ENCODE measurements around the gene SOAT2. TPM values are rescaled to one million over a fixed set of nuclear protein-coding genes. Genes with fewer than 3 reads are reported as not detected.

Gene SOAT2
- total RNA-seq, 1 experiment from 2014 or later = not detected

DNA sequence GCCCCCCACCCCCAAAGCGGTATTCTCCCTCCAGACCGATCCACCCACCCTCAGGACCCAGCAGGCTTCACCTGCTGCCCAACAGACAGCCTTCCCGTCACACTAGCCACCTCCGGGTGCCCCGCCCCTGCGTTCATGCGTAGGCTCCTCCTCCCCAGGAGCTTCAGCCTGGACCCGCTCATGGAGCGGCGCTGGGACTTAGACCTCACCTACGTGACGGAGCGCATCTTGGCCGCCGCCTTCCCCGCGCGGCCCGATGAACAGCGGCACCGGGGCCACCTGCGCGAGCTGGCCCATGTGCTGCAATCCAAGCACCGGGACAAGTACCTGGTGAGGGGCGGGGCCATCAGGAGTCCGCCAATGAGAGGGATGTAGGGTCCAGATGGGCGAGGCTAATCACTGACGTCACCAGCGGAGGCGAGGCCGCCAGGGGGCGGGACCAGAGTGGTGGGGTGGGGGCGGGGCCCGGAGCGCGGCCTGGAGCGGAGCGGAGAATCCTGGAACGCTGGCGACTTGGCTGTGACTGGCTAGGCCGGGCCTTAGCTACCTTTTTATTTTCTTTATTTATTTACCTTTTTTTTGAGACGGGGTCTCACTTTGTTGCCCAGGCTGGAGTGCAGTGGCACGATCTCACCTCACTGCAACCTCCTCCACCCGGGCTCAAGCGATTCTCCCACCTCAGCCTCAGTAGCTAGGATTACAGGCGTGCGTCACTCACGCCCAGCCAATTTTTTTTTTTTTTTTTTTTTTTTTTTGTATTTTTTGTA is 49.0 kb upstream of the SOAT2 start:
- Mint-ChIP-seq H3K27ac (peak overlapping the region; percentile 94 to 98 (median 97); a peak in 6 of 7 replicates), H3K27me3 (ENCODE audit: low read depth) (peaks cover 34% of the 10 kb centered on the region), H3K36me3 (ENCODE audit: insufficient read depth in 1 of 3, low read depth in 3 of 3) (peaks cover 6 to 8% (median 7%) of the 10 kb centered on the region in 3 experiments; a peak in 5 of 7 replicates), H3K4me3 (peak overlapping the region; percentile 89 to 96), H3K9me3 (no peaks in the 10 kb centered on the region), H3K4me1 (peaks cover 27 to 33% of the 10 kb centered on the region in 2 experiments)
- Histone ChIP-seq H2BK120ac (ENCODE audit: low read depth, low read length, poor library complexity, severe bottlenecking) (no peak overlapping the region), H2AFZ (ENCODE audit: low read length) (no peak overlapping the region), H3K27ac (ENCODE audit: insufficient read length, low read depth, low read length) (no peak overlapping the region), H3K79me1 (ENCODE audit: insufficient read depth, low read depth, low read length, poor library complexity, severe bottlenecking) (no peaks in the 10 kb centered on the region), H2BK15ac (ENCODE audit: low read depth, low read length) (no peak overlapping the region), H3K56ac (ENCODE audit: insufficient read length, low read depth, low read length) (no peak overlapping the region), H2BK20ac (ENCODE audit: low read depth, low read length, poor library complexity, severe bottlenecking) (no peak overlapping the region), H3K4me2 (ENCODE audit: insufficient read depth, insufficient read length, low read length) (peak overlapping the region; percentile 55), H2BK12ac (ENCODE audit: insufficient read length, low read depth, low read length) (no peak overlapping the region), H3K4ac (ENCODE audit: low read depth, low read length) (no peak overlapping the region), H3K18ac (ENCODE audit: insufficient read length, low read depth, low read length) (peak overlapping the region; percentile 88), H4K8ac (replicated peaks; ENCODE audit: insufficient read length, low read depth, low read length) (no peak overlapping the region), H3T11ph (ENCODE audit: low read length) (no peak overlapping the region), H3K27me3 (ENCODE audit: insufficient read depth, low read length) (no peaks in the 10 kb centered on the region), H3K79me2 (ENCODE audit: insufficient read depth, low read length) (no peaks in the 10 kb centered on the region; the same call in 1 of the 2 replicates), H4K91ac (ENCODE audit: insufficient read length, low read depth, low read length) (no peak overlapping the region), H3K23ac (ENCODE audit: insufficient read length, low read depth, low read length) (no peak overlapping the region), H4K20me1 (ENCODE audit: control insufficient read depth, insufficient read depth, insufficient read length) (no peaks in the 10 kb centered on the region), H3K9ac (ENCODE audit: extremely low read depth, insufficient read length, low read length) (no peak overlapping the region), H2BK5ac (ENCODE audit: insufficient read length, low read length) (no peak overlapping the region), H2AK5ac (ENCODE audit: insufficient read length, low read length) (no peak overlapping the region), H3K23me2 (ENCODE audit: insufficient read length, low read depth, low read length, poor library complexity, severe bottlenecking) (peaks cover 3% of the 10 kb centered on the region), H4K5ac (ENCODE audit: insufficient read length, low read depth, low read length) (no peak overlapping the region), H3K9me3 (ENCODE audit: control insufficient read depth, low read depth, low read length) (no peaks in the 10 kb centered on the region), H3K14ac (ENCODE audit: insufficient read depth, low read length) (peak overlapping the region; percentile 86), H3K4me1 (ENCODE audit: insufficient read depth, low read length) (peaks cover 17% of the 10 kb centered on the region; the same call in 1 of the 2 replicates)
- DNase-seq = peak; percentile 99
- no CpG with 5 or more reads among the region's 48 CpGs for WGBS (ENCODE audit: extremely low coverage, insufficient read length, low lambda C conversion rate)
- TF ChIP-seq, protein P1, sequence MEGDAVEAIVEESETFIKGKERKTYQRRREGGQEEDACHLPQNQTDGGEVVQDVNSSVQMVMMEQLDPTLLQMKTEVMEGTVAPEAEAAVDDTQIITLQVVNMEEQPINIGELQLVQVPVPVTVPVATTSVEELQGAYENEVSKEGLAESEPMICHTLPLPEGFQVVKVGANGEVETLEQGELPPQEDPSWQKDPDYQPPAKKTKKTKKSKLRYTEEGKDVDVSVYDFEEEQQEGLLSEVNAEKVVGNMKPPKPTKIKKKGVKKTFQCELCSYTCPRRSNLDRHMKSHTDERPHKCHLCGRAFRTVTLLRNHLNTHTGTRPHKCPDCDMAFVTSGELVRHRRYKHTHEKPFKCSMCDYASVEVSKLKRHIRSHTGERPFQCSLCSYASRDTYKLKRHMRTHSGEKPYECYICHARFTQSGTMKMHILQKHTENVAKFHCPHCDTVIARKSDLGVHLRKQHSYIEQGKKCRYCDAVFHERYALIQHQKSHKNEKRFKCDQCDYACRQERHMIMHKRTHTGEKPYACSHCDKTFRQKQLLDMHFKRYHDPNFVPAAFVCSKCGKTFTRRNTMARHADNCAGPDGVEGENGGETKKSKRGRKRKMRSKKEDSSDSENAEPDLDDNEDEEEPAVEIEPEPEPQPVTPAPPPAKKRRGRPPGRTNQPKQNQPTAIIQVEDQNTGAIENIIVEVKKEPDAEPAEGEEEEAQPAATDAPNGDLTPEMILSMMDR (conservative IDR thresholded peaks at IDR 0.05) = no peak

All from H9 (cell line).